Testis (tissue), 2 donors: Measurements from ENCODE around the gene PTPRT.

Experiments
- CTCF ChIP-seq, 3 experiments: fragments of 450-650 bp in 2 of 3; fragments of 200-600 bp in 1 of 3; sonication (generic) in 1 of 3; IDR thresholded peaks; one replicate each; pipeline ENCODE4 v1.5.1; 2016 to 2019; ENCODE audit warnings: antibody characterized with exemption in 3 of 3, mild to moderate bottlenecking in 2 of 3, moderate library complexity in 1 of 3
- POLR2A ChIP-seq: fragments of 450-650 bp; IDR thresholded peaks from one replicate; pipeline ENCODE4 v1.6.1; 2017; ENCODE audit warnings: antibody characterized with exemption, mild to moderate bottlenecking, moderate library complexity

- TF ChIP-seq CTCF (IDR thresholded peaks at IDR 0.05) (no peak), POLR2A (no peak)
Measured at GRCh38 chr20:42193119-42193518, 996.6 kb downstream of the PTPRT start.
